Measurements from ENCODE around the gene TOX3. TPM values are rescaled to one million over a fixed set of nuclear protein-coding genes. Genes with fewer than 3 reads are reported as not detected.

Gene TOX3
- total and polyA plus RNA-seq, 2 experiments from 2014 or later = 9.8 to 15.6 TPM

- TF ChIP-seq REST (IDR thresholded peaks at IDR 0.05; ENCODE audit: unreplicated experiment) = no peak
- no peak for TF ChIP-seq ZNF331 (CRISPR knock-in tag; IDR thresholded peaks at IDR 0.05; ENCODE audit: low read depth)
- TF ChIP-seq CTCF (conservative IDR thresholded peaks at IDR 0.05; ENCODE audit: low read depth in 2 of 2) = no peak
- no peak for TF ChIP-seq NANOG (IDR thresholded peaks at IDR 0.05; ENCODE audit: borderline replicate concordance)
- TF ChIP-seq POLR2AphosphoS5 (IDR thresholded peaks at IDR 0.05; ENCODE audit: low read depth) = no peak
Measured at GRCh38 chr16:52476111-52476510, 70.8 kb downstream of the TOX3 start (continued).

GRCh38 chr16:52474679-52475078, 72.3 kb downstream of the TOX3 start:
- Mint-ChIP-seq H3K27me3 (ENCODE audit: insufficient read depth, low read depth, poor library complexity) (no peaks in the 10 kb centered on the region), H3K9me3 (peaks cover 5% of the 10 kb centered on the region; the same call in 2 of the 3 replicates), H3K4me3 (no peak overlapping the region), H3K36me3 (ENCODE audit: low read depth) (peaks cover 17% of the 10 kb centered on the region), H3K4me1 (peaks cover 32% of the 10 kb centered on the region), H3K27ac (no peak overlapping the region)
- H3K9me2 ChIP-seq (ENCODE audit: insufficient read depth) = peaks cover 16% of the 10 kb centered on the region
- no peak overlapping the region for H3K4me3 ChIP-seq
- TF ChIP-seq POLR2AphosphoS5 (IDR thresholded peaks at IDR 0.05; ENCODE audit: low read depth) = no peak
- no peak for TF ChIP-seq ZNF114 (CRISPR knock-in tag; IDR thresholded peaks at IDR 0.05)
- no peak for TF ChIP-seq ZNF331 (CRISPR knock-in tag; IDR thresholded peaks at IDR 0.05; ENCODE audit: low read depth)
- no peak for TF ChIP-seq STAT1 (IDR thresholded peaks at IDR 0.05; ENCODE audit: unreplicated experiment)
- TF ChIP-seq REST (IDR thresholded peaks at IDR 0.05; ENCODE audit: unreplicated experiment) = no peak
- TF ChIP-seq CREB1 (CRISPR knock-in tag; IDR thresholded peaks at IDR 0.05; ENCODE audit: low read depth) = no peak
- H4K20me1 ChIP-seq (replicated peaks; ENCODE audit: insufficient read depth) = no peaks in the 10 kb centered on the region
- DNase-seq (ENCODE audit: low spot score) = no peak
- no peak overlapping the region for H3K27ac ChIP-seq (ENCODE audit: low read depth)
- no peaks in the 10 kb centered on the region for H3F3A ChIP-seq (replicated peaks; ENCODE audit: low read depth)
- H3K4me2 ChIP-seq = no peak overlapping the region
- H3K27me3 ChIP-seq (ENCODE audit: insufficient read depth) = no peaks in the 10 kb centered on the region
- peaks cover 41% of the 10 kb centered on the region for H3K4me1 ChIP-seq (ENCODE audit: insufficient read depth)
- H3K36me3 ChIP-seq (ENCODE audit: insufficient read depth) = no peaks in the 10 kb centered on the region
- H3K79me2 ChIP-seq (replicated peaks; ENCODE audit: insufficient read depth) = peaks cover 38% of the 10 kb centered on the region
- H2AFZ ChIP-seq = no peak overlapping the region
- ATAC-seq = no peak
